Measurements from ENCODE around the gene UBE2I.

UBE2I gene

GRCh38 chr16:1351582-1352362 is 42.3 kb downstream of the UBE2I start, which contains the start of the genes GNPTG and TSR3 (continued):
- TF ChIP-seq CTCF (tag by site-specific recombination; IDR thresholded peaks at IDR 0.05) (no peak), ZNF202 (tag by site-specific recombination; IDR thresholded peaks at IDR 0.05; ENCODE audit: borderline replicate concordance) (no peak), ZNF621 (tag by site-specific recombination; IDR thresholded peaks at IDR 0.05) (no peak), ZNF394 (tag by site-specific recombination; IDR thresholded peaks at IDR 0.05; ENCODE audit: borderline replicate concordance) (no peak), ZFP69B (tag by site-specific recombination; IDR thresholded peaks at IDR 0.05) (no peak), ZNF398 (tag by site-specific recombination; IDR thresholded peaks at IDR 0.05) (no peak), RBAK (tag by site-specific recombination; IDR thresholded peaks at IDR 0.05) (no peak), IKZF3 (tag by site-specific recombination; IDR thresholded peaks at IDR 0.05) (peak; percentile 59; the same call in 1 of the 2 replicates), ZNF654 (tag by site-specific recombination; IDR thresholded peaks at IDR 0.05; ENCODE audit: low read depth) (no peak), ZNF521 (tag by site-specific recombination; IDR thresholded peaks at IDR 0.05) (no peak), ZNF157 (tag by site-specific recombination; IDR thresholded peaks at IDR 0.05) (no peak), ATF2 (tag by site-specific recombination; IDR thresholded peaks at IDR 0.05; ENCODE audit: low read depth) (no peak), ZNF623 (tag by site-specific recombination; IDR thresholded peaks at IDR 0.05) (no peak), ZNF514 (tag by site-specific recombination; IDR thresholded peaks at IDR 0.05) (no peak), ZNF169 (tag by site-specific recombination; IDR thresholded peaks at IDR 0.05) (no peak), ELK4 (IDR thresholded peaks at IDR 0.05; ENCODE audit: borderline replicate concordance, low read depth, low read length) (peak; percentile 47; the same call in 1 of the 2 replicates), ZNF830 (tag by site-specific recombination; IDR thresholded peaks at IDR 0.05; ENCODE audit: low read depth) (no peak), ZNF791 (tag by site-specific recombination; IDR thresholded peaks at IDR 0.05) (no peak), ZFP3 (tag by site-specific recombination; IDR thresholded peaks at IDR 0.05; ENCODE audit: low read depth) (no peak), FEZF1 (tag by site-specific recombination; IDR thresholded peaks at IDR 0.05) (no peak), KLF10 (tag by site-specific recombination; IDR thresholded peaks at IDR 0.05) (peak; percentile 90), ZNF529 (tag by site-specific recombination; IDR thresholded peaks at IDR 0.05; ENCODE audit: insufficient replicate concordance) (no peak), KLF9 (tag by site-specific recombination; IDR thresholded peaks at IDR 0.05; ENCODE audit: low read depth) (no peak), ZNF214 (tag by site-specific recombination; IDR thresholded peaks at IDR 0.05; ENCODE audit: borderline replicate concordance) (no peak), PRDM4 (tag by site-specific recombination; IDR thresholded peaks at IDR 0.05) (no peak), ZNF837 (tag by site-specific recombination; IDR thresholded peaks at IDR 0.05) (no peak), ZXDB (tag by site-specific recombination; IDR thresholded peaks at IDR 0.05) (no peak), ZFP41 (tag by site-specific recombination; IDR thresholded peaks at IDR 0.05; ENCODE audit: borderline replicate concordance) (no peak), GLIS1 (tag by site-specific recombination; IDR thresholded peaks at IDR 0.05) (peak; percentile 85), MZF1 (tag by site-specific recombination; IDR thresholded peaks at IDR 0.05; ENCODE audit: borderline replicate concordance) (no peak), YY1 (tag by site-specific recombination; IDR thresholded peaks at IDR 0.05) (peak; percentile 96), ZNF747 (tag by site-specific recombination; IDR thresholded peaks at IDR 0.05) (no peak)

All from HEK293 (cell line).